HG03280 (cell line): ENCODE results near the gene IKZF1.
A peak's percentile ranks its signal among the peaks of the same experiment; 100 is the strongest.

Experiments
- ATAC-seq: cut with Tn5 transposase; IDR thresholded peaks from one replicate; pipeline ENCODE4 v1.9.1; 2021; ENCODE audit warnings: mild to moderate bottlenecking, moderate library complexity; ENCODE audit not compliant: unreplicated experiment

IKZF1 gene

DNA sequence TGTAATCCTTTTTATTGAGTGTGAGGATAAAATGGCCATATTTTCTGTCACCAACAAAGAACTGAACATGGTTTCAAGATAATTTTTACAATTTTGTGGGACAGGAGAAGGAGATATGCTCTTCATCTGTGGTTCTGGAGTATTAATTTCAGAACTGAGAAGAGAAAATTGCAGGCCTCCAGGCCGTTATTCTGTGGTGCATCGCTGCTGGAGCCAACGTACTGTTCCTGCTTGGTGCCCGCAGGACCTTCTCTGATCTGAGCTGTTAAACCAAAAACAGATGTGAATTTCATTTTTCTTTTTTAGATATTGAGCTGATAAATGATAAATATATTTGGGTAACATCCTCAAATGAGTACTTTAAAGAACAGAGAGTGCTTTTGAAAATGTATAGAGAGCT lies 63.9 kb downstream of the IKZF1 start:
- ATAC-seq: peak; percentile 33

DNA sequence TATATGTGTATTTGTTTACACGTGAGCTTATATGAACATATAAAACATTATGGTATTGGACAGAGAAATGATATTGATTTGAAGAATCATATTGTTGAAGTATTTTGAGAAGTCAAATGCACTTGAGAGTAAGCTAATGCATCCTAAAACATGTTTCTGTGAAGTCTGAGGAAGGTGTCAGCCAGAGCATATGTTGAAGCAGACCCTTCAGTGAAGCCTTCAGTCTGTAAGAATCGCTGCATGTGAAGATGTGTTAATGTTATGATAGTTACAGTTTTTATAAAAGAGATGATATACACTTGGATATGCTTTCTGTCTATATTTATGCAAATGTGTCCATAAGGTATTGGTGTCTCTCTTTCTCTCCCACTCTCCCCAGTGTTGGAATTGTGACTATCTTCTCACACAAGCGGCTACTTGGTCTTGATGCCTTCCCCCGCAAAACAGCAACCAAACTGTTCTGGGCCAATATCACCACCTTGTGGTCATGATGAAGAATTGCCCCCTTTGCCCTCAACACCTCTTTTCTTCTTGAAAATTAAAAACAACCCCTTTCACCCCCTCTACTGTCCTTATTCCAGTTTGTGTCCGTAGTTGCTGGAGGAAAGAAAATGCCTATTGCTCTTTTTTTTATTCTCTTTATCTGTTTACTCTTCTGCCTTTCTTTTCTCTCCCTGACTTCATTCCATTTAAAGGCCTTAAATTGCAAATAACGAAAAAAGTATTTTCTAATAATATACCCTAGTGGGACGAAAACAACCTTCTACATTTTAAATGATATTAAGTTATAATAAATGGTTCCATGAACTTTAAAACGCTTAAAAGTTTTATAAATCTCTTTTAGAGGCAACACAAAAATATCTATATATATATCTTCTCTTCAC lies 64.9 kb downstream of the IKZF1 start:
- no peak for ATAC-seq

DNA sequence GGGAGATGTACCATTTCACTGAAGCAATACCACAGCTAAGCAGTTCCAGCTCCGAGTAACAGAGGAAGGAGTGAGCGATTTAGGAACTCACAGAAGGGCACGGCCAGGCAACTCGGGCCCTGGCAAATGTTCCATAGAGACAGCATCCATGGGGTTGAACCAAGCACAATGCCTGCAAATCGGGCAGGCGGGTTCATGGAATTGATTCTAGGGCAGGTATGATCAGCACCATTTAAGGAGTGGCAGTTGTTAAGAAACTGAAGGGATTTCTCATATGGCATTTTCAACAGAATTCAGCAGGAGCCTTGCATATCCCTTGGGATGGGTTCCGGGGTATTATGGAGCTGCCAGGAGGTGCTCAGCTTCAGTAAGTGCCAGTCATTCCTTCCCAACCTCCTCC lies 66.4 kb downstream of the IKZF1 start:
- ATAC-seq: no peak

DNA sequence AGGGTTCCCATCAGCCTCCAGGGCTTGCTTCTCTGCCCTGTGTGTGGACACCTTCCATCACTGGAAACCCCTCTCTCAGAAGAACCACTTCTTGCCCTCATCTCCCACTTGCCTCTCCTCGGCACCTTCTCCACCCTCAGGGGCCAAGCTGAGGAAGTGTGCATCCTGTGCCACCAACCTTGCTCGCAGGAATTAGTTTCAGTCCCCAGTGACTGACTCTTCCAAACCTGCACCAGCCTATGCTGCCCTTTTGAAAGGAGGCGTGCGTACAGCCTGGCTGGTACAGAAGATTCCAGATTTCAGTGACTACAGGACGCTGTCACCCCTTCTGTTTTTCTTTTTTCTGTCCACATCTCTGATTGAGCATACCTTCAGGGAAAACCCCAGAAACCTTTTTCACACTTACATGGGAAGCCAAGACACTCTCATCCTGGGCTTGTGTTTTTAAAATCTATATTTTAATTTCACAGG lies 67.1 kb downstream of the IKZF1 start:
- ATAC-seq: no peak

DNA sequence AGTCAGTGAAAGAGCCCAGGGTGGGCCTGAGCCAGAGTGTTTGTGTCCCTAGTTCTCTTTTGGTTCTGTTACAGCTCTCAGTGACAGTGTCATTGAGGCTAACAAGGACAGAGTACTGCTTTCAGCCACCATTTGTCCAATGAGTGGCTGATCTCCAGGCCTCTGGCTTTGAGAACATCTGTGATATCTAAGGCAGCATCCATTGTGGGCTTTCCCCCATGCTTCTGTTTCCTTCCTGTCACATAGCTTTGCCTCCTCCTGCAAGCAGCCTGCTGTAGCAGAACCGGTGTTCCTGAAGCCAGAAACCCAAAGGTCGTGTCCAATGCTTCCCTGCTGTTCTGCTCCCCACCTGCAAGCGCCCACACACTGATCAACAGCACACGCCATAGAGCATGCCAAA lies 68.4 kb downstream of the IKZF1 start:
- no peak for ATAC-seq

DNA sequence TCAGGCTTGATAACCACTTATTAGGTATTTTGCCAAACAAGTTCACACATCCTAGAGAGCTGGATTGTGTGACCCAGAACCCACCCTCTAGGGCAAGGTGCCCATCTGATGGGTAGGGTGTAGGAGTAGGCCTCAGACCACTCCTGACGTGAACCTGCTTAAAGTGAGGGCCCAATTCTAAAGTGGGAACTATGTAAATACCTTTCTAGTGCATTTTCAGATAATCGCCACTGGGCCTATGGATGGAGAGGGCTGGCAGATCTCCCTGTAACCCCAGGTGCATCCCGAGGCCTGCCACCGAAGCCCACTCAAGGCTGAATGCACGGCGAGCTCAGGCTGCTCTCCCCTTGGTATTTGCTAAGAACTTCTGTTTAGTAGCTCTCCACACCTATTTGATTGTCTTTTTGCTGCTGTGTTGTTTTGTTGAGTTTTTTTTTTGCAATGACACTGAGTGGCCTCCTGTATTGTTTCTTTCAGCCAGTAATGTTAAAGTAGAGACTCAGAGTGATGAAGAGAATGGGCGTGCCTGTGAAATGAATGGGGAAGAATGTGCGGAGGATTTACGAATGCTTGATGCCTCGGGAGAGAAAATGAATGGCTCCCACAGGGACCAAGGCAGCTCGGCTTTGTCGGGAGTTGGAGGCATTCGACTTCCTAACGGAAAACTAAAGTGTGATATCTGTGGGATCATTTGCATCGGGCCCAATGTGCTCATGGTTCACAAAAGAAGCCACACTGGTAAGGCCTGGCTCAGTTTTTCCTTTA lies 71.7 kb downstream of the IKZF1 start:
- ATAC-seq: no peak

DNA sequence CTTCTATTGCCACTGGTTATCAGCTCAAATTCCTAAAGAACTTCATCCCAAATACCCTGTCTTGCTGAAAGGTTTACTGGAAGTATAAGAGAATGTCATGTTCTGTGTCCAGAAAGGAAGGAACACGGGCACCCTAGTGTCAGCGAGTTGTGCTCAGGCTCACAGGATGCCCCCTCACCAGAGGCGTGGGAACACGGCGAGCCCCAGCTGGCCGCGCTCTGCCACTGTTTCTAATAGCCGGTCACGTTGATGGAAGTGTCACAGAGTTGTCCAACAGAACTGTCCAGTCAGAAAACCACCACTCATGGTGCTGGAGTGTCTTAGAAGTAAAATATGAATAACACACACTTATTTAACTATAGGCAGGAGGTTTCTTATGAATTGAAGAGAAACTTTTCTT lies 72.8 kb downstream of the IKZF1 start:
- ATAC-seq: no peak

DNA sequence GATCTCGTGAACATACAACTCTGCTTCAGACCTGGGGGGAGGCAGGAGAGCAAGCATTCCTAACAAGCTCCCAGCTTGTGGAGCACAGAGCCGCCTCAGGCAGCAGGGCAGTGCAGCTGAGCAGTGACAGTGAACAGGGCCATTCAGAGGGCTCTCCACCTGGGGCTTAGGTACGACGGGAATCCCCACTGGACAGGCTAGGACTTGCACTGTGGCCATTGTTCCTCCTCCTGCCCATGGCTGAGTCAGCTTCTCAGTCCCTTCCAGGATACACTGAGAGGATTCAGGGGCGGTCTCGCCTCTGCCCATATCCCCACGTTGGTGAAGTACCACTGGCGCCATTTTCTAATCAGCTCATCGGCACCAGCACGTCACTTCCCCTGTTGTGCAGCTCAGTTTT lies 74.6 kb downstream of the IKZF1 start:
- ATAC-seq: no peak

DNA sequence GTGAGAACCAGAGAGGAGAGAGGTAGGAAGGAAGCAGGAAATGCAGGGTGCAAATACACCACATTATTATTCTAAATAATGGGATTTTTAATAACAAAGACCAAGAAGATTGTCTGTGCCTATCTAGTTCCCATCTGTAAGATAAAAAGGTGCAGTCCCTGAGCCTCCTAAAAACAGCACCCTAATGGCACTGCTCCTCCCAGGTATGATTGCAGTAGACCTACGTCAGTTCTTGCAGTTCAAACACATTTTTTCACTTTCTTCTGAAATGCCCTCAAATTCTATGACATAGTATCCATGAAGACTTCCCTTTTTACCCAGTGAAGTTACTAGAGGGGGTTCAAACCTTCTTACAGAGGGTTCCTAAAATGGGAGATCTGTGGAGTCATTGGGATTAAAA lies 75.0 kb downstream of the IKZF1 start:
- ATAC-seq: no peak

DNA sequence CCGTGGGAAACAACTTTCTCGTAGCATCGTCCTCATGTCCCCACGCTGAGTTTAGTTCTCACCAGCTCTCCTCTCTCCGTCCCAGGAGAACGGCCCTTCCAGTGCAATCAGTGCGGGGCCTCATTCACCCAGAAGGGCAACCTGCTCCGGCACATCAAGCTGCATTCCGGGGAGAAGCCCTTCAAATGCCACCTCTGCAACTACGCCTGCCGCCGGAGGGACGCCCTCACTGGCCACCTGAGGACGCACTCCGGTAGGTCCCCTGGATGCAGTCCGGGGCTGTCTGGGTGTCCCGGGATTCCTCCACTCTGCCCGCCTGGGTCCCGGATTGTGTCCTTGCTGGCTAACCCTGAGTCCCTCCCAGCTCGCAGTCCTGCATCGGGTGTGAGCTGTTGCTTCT lies 77.9 kb downstream of the IKZF1 start:
- no peak for ATAC-seq

DNA sequence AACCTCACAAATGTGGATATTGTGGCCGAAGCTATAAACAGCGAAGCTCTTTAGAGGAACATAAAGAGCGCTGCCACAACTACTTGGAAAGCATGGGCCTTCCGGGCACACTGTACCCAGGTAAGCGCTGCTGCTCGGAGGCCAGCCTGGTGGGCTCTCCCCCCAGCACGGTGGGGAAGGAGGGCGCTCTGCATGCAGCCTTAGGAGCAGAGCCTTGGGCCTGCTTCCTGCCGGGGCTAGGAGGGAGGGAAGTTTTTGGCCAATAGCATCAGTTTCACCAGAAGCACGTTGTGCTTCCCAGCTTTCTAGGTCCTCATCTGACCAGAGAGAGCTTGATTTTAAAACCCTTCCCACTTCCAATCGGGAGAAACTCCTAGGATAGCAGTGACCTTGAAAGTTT lies 82.8 kb downstream of the IKZF1 start:
- no peak for ATAC-seq

DNA sequence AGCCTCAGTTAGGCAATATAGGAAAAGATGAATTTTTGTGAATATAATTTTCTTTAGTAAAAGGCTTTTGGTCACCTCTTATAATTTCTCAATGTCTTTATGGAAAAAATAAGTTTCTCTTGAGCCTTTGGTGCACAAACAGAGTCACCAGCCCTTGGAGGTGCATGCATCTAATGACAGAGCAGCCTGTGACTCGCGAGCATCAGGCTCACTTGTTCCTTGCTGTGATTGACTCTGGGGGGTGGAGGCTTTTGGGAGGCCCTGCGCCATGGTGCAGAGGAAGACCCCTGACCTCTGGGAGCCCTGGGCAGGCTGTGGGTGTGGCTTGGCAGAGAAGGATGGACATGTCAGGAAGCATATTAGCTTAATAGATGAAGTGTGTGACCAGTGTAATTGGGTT lies 85.4 kb downstream of the IKZF1 start:
- no peak for ATAC-seq

DNA sequence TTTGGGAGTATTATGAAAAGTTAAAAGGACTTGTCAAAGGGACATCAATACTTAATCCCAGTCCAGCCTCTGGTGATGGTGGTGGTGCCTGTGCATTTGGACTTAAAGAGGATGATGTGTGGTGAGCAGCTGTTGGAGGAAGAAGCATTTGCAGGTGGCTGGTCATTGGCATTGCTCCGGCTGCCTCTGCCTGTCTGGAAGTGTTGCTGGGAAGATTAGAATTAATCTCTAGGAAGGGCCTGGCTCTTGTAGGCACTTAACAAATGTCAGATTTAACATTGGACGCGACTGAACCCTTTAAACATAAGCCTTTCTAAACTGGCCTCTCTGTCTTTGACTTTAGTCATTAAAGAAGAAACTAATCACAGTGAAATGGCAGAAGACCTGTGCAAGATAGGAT lies 86.9 kb downstream of the IKZF1 start:
- ATAC-seq: no peak

DNA sequence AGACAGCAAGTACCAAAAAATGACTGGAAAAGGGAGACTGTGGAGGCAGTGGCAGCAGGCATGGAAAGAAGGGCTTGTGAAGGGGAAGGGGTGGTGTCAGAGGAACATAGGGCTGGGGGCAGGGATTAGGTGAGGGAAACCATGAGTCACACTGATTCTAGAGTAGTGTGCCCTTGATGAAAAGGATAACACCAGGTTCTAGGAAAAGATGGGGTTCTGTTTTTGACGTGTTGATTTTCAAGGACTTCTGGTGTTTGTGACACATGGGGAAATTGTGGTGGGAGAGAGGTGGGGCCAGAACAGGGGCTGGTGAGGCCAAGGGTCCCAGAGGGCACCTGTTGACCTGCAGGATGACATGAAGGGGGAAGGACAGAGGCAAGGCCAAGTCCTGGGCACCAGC lies 88.6 kb downstream of the IKZF1 start:
- ATAC-seq: no peak

DNA sequence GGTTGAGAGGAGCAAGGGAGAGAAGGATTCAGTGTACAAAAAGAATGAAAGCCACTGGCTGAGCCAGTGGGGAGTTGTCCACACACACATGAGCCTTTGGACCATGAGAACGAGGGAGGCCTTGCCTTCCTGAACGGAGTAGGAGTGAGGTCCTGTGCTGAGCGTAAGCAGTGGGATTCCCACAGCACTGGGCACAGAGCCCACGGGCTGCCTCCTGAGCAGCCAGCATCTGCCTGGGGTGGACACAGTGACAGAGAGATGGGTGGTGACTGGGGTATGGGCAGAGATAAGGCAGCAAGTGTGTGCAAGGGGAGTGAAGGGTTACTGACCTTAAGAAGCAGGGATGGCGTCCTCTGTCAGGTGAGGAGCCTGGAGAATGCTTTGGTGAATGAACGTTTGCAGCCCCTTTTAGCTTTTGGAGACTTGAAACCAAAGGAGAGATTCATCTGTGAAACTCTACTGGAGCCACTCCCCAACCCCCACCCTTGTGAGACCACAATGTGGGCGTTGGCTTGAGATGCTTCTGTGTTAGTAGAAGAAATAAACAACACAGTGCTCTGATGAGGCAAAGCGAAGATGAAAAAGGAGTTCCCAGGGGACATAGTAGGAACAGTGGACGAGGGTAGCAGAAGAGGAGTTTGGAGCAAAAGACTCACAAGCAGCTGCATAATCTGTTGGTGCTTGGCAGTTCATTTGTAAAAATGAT lies 89.2 kb downstream of the IKZF1 start:
- no peak for ATAC-seq

DNA sequence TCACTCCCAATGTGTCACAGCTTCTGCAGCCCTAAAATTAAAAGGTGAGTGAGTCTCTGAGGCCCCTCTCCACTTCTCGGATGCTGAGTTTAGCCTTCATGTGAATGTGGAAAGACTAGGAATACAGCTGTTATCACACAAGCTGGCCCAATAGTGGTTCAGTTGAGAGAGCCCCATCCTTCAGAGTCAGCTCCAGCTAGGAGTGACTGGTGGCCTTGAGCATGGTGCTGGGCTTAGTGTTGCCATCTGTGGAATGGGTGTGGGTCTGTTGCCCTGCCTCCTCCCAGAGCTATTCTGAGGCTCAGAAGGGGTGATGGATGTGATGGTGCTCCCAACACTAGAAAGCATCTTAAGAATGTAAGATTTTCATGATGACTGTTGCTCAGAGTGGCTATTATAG lies 89.8 kb downstream of the IKZF1 start:
- ATAC-seq: no peak

DNA sequence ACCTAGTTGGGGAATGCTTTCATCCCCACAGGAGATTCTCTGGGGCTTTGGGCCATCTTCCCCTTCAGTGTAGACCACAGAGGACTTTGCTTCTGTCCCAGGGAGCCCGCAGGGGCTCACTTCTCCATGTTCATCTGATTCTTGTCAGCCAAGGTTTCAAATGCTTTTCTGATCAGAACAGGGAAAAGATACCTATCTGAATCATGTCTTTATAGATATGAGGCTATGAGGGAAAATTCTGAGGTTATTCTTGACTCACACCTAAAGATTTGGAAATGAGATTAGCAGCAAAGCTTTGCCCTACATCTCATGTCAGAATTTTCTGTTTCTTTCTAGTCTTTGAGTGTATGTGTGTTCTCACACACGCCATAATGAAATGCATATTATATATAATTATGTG lies 92.3 kb downstream of the IKZF1 start:
- ATAC-seq: peak; percentile 14

DNA sequence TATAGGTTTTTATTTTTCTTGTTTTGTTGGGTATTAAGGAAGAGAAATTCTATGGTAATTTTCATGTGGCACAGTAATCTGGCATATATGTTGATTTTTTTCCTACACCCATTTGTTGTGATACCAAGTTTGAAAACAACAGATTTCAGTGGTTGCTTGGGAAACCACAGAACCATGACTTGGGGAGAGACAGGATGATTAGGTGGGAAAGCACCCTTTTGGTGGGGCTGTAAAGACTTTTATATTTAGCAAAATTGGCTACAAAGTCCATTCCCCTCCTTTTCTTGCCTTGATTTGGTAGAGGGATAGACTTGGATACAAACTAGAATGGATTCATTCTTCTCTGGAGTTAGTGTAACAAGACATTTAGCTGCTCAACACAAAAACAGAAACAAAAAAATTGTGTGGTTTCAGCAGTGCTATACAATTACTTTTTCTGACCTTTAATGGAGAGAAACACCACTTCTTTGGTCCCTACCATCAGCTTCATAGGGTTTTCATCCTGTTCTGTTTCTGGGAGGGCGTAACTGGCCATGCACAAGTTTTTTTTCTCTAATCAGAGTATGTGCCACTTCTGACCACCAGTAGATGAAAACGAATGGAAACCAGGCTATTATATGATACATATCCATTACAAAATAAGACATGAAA lies 92.9 kb downstream of the IKZF1 start:
- peak; percentile 61 for ATAC-seq

DNA sequence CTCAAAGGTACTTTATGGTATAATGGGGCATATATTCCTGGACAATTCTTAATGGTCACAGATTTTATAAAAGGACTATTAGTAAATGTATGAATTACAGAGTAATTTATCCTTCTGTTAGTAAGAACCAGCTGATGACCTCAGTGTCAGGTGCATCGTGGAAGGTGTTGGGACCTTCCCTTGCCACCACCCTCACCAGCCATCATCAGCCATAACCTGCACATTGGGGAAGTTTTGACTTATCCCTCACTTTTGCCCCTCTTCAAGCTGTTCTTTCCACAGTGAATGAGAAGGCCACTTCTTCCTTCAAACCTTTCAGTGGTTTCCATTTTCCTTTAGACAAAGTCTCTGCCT lies 93.4 kb downstream of the IKZF1 start:
- peak; percentile 10 for ATAC-seq

DNA sequence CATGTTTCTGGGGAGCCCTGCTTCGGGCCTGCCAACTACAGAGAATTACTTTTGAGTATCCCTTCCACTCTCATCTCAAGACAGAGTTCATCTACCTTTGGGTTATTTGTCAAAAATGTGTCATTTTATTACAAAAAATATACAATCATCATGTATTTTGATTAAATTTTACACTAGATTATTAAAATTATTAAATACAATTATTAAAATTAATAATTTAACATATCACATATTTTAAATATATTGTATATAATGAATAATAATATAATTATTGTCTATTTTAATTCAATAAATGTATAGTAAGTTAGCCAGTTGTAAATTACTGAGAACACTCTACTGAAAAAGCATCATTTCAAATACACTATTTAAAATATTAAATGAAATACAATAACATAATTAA lies 94.7 kb downstream of the IKZF1 start:
- ATAC-seq: no peak

DNA sequence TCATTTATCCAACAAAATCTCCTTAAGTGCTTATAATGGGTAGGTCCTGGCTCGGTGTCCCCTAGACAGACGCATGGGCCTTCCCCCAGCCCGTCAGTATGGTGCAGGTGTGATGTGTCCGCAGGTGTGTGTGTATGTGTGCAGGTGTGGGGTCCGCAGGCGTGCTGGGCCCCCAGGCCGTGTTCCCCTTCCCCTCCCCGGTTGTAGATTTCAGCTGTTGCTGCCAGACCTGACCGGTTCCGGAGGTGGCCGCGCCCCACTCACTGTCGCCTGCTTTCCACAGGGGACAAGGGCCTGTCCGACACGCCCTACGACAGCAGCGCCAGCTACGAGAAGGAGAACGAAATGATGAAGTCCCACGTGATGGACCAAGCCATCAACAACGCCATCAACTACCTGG lies 95.1 kb downstream of the IKZF1 start:
- ATAC-seq: no peak
